Upper lobe of left lung (tissue), 4 donors: ENCODE data around the gene FOXP4.

ENCODE experiments used
- CTCF ChIP-seq, 6 experiments: fragments of 450-650 bp in 4 of 6; fragments of 200-600 bp in 2 of 6; sonication (generic) in 2 of 6; IDR thresholded peaks; one replicate each; pipeline ENCODE4 v1.5.1; 2016 to 2019; ENCODE audit warnings: antibody characterized with exemption in 6 of 6
- EP300 ChIP-seq, 4 donors: sonication (generic); formaldehyde crosslinking; IDR thresholded peaks; one replicate each; pipeline ENCODE4 v1.5.1; 2017; ENCODE audit warnings: antibody characterized with exemption in 4 of 4, control low read depth in 2 of 4
- POLR2AphosphoS5 ChIP-seq, 2 donors: sonication (generic); formaldehyde crosslinking; IDR thresholded peaks; one replicate each; pipeline ENCODE4 v1.5.1; 2017; ENCODE audit warnings: antibody characterized with exemption in 2 of 2

- TF ChIP-seq EP300 (IDR thresholded peaks at IDR 0.05): no peak
- no peak for TF ChIP-seq POLR2AphosphoS5 (IDR thresholded peaks at IDR 0.05)
- TF ChIP-seq CTCF (IDR thresholded peaks at IDR 0.05): no peak
These were observed 48.6 kb downstream of the FOXP4 start for GRCh38 chr6:41594766-41595165.
